Measurements from ENCODE around the gene WTIP.
A peak's percentile ranks its signal among the peaks of the same experiment; 100 is the strongest.

WTIP gene

DNA sequence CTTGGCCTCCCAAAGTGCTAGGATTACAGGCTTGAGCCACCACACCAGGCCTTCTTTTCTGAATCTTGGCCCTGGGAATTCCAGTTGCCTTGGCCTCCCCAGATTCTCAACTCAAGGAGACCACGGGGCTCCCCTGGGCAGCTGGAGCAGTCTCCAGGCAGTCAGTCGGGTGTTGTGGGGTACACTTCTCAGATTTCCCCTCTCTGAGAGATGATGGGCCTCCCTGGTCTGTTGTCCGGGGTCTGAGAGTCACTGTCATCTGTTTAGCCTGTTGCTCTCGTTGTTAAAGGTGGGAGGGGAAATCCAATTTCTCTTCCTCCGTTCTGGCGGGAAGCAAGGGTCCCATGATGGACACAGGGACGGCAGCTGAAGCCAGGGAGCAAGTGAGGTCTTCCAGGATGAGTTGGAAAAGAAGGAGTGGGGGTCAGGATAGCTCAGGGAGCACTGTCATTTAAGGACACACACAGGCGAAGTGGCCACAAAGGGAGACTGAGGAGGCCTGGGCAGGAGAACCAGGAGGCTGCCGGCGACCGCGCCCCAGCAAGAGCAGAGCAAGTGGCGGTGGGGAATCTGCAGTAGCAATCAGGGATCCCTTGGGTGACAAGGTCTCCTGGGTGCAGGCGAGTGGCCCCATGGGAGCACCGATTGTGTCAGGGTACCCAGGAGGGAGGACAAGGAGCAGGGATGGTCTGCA, 15.7 kb downstream of the WTIP start:
- TF ChIP-seq CTCF (IDR thresholded peaks at IDR 0.05): no peak
- Histone ChIP-seq H3K9me3 (no peaks in the 10 kb centered on the region), H3K36me3 (no peaks in the 10 kb centered on the region), H3K27me3 (peaks cover 29% of the 10 kb centered on the region), H3K4me1 (ENCODE audit: control insufficient read depth in 1 of 2, insufficient read depth in 1 of 2, low read depth in 1 of 2, low read length in 1 of 2) (no peaks in the 10 kb centered on the region), H3K4me3 (ENCODE audit: low read depth in 1 of 2, low read length in 1 of 2) (no peak overlapping the region), H3K27ac (no peak overlapping the region)

- Histone ChIP-seq H3K4me1 (ENCODE audit: control insufficient read depth in 1 of 2, insufficient read depth in 1 of 2, low read depth in 1 of 2, low read length in 1 of 2) (no peaks in the 10 kb centered on the region), H3K9me3 (no peaks in the 10 kb centered on the region), H3K36me3 (no peaks in the 10 kb centered on the region), H3K27me3 (peaks cover 29% of the 10 kb centered on the region), H3K27ac (no peak overlapping the region), H3K4me3 (ENCODE audit: low read depth in 1 of 2, low read length in 1 of 2) (no peak overlapping the region)
- no peak for TF ChIP-seq CTCF (IDR thresholded peaks at IDR 0.05)
These were observed 17.7 kb downstream of the WTIP start for GRCh38 chr19:34499155-34499834.

- Histone ChIP-seq H3K4me3 (ENCODE audit: low read depth in 1 of 2, low read length in 1 of 2) (no peak overlapping the region), H3K4me1 (ENCODE audit: control insufficient read depth in 1 of 2, insufficient read depth in 1 of 2, low read depth in 1 of 2, low read length in 1 of 2) (no peaks in the 10 kb centered on the region), H3K27me3 (peaks cover 29% of the 10 kb centered on the region), H3K36me3 (no peaks in the 10 kb centered on the region), H3K27ac (no peak overlapping the region), H3K9me3 (no peaks in the 10 kb centered on the region)
- no peak for TF ChIP-seq CTCF (IDR thresholded peaks at IDR 0.05)
These were observed 19.1 kb downstream of the WTIP start for GRCh38 chr19:34500656-34501120.

- no peaks in the 10 kb centered on the region for H3K4me1 ChIP-seq (ENCODE audit: control insufficient read depth in 1 of 2, insufficient read depth in 1 of 2, low read depth in 1 of 2, low read length in 1 of 2)
- H3K9me3 ChIP-seq: no peaks in the 10 kb centered on the region
- H3K36me3 ChIP-seq: no peaks in the 10 kb centered on the region
- H3K4me3 ChIP-seq (ENCODE audit: low read depth in 1 of 2, low read length in 1 of 2): no peak overlapping the region
- peak; percentile 86 for TF ChIP-seq CTCF (IDR thresholded peaks at IDR 0.05)
- H3K27ac ChIP-seq: no peak overlapping the region
- peaks cover 29% of the 10 kb centered on the region for H3K27me3 ChIP-seq
These were observed 20.1 kb downstream of the WTIP start for GRCh38 chr19:34501339-34502320.

DNA sequence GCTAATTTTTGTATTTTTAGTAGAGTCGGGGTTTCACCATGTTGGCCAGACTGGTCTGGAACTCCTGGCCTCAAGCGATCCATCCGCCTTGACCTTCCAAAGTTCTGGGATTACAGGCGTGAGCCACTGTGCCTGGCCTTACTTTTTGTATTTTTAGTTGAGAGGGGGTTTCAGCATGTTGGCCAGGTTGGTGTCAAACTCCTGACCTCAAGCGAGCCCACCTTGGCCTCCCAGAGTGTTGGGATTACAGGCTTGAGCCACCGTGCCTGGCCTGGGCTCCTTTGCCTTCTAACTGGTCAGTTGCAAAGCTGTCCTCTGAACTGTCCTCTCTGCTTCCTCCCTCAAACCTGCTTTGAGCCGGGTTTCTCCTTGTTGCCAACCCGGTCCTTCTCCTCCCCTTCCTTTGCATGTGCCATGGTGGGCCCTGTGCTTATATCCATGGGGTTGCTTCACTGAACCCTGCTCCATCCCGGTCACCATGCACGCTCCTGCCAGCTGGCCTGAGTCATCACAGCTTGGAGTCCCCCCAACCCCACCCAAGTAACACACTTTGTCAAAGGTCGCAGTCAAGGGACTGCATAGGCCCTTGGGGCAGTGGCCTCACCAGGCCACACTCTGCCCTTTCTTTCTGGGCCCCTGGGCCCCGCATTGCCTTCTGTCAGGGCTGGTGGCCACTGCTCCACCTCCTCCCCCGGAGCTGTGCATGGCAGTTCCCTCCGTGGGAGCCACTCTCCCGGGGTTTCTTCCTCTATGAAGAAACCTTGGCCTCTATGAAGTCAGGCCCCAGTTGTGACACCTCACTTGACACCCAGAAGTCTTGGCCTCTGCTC, 21.2 kb downstream of the WTIP start:
- no peak for TF ChIP-seq CTCF (IDR thresholded peaks at IDR 0.05)
- no peak overlapping the region for H3K27ac ChIP-seq
- H3K36me3 ChIP-seq: no peaks in the 10 kb centered on the region
- no peaks in the 10 kb centered on the region for H3K9me3 ChIP-seq
- no peaks in the 10 kb centered on the region for H3K4me1 ChIP-seq (ENCODE audit: control insufficient read depth in 1 of 2, insufficient read depth in 1 of 2, low read depth in 1 of 2, low read length in 1 of 2)
- peaks cover 29% of the 10 kb centered on the region for H3K27me3 ChIP-seq
- no peak overlapping the region for H3K4me3 ChIP-seq (ENCODE audit: low read depth in 1 of 2, low read length in 1 of 2)

Measured in neutrophil (primary cell).